IMR-90 (cell line): ENCODE results near the gene DNM3. TPM values are rescaled to one million over a fixed set of nuclear protein-coding genes. Genes with fewer than 3 reads are reported as not detected.

ENCODE experiments used
- ATAC-seq: fragments of 200-7000 bp; cut with Tn5 transposase; 2 replicates; pipeline ENCODE4 v1.9.1; 2020; ENCODE audit warnings: low read depth, mild to moderate bottlenecking, moderate library complexity
- BruUV-seq: library from RNA; stranded (reverse); fragments of 400-500 nt; replicated peaks from 2 replicates; lab custom pipeline; 2021; lab: Mats Ljungman, UMichigan
- CTCF ChIA-PET: fragments of 300-600 bp; formaldehyde crosslinking; extraction: SDS; loops from one replicate; lab custom pipeline; 2021; ENCODE audit warnings: antibody characterized with exemption; lab: Yijun Ruan, JAX
- POLR2A ChIA-PET: fragments of 300-600 bp; sonication (Branson Sonifier 250); formaldehyde crosslinking; loops from one replicate; lab custom pipeline; 2022; ENCODE audit warnings: antibody characterized with exemption; ENCODE audit not compliant: unreplicated experiment; lab: Charles Lee
- DNase-seq: peaks from one replicate; pipeline ENCODE4 v3.0.0; 2013
- H2AFZ ChIP-seq: replicated peaks from 2 replicates; pipeline ENCODE3; 2013; ENCODE audit warnings: low read length, mild to moderate bottlenecking; ENCODE audit not compliant: poor library complexity
- H2AK5ac ChIP-seq: 2 replicates; pipeline ENCODE4 v1.6.1; 2013; ENCODE audit warnings: low read depth, low read length, inconsistent platforms
- H2AK9ac ChIP-seq: replicated peaks from 2 replicates; pipeline ENCODE3; 2013; ENCODE audit warnings: mild to moderate bottlenecking, low read depth, low read length, moderate library complexity; ENCODE audit not compliant: poor library complexity
- H2BK120ac ChIP-seq: 2 replicates; pipeline ENCODE4 v1.6.1; 2013; ENCODE audit warnings: low read depth, low read length, inconsistent platforms
- H2BK15ac ChIP-seq: 3 replicates; pipeline ENCODE4 v1.6.1; 2013; ENCODE audit warnings: low read depth, low read length, inconsistent platforms
- H2BK20ac ChIP-seq: 2 replicates; pipeline ENCODE4 v1.6.1; 2013; ENCODE audit warnings: low read depth, mild to moderate bottlenecking, inconsistent platforms, low read length, moderate library complexity
- H2BK5ac ChIP-seq: 2 replicates; pipeline ENCODE4 v1.6.1; 2013; ENCODE audit warnings: mild to moderate bottlenecking, low read depth, low read length, inconsistent platforms; ENCODE audit not compliant: poor library complexity, severe bottlenecking
- H3K14ac ChIP-seq: replicated peaks from 2 replicates; pipeline ENCODE4 v1.6.1; 2013; ENCODE audit warnings: low read depth, low read length, inconsistent platforms
- H3K18ac ChIP-seq: 2 replicates; pipeline ENCODE4 v1.6.1; 2013; ENCODE audit warnings: low read depth, low read length, control low read depth
- H3K23ac ChIP-seq: 2 replicates; pipeline ENCODE4 v1.6.1; 2013; ENCODE audit warnings: low read depth, low read length, inconsistent platforms
- H3K27ac ChIP-seq: 2 replicates; pipeline ENCODE4 v1.5.1; 2013; ENCODE audit warnings: mild to moderate bottlenecking, control low read depth, low read length; ENCODE audit not compliant: insufficient read depth
- H3K27me3 ChIP-seq: 2 replicates; pipeline ENCODE4 v1.6.1; 2013; ENCODE audit warnings: low read length; ENCODE audit not compliant: control insufficient read depth, insufficient read depth
- H3K36me3 ChIP-seq: 2 replicates; pipeline ENCODE4 v1.6.1; 2013; ENCODE audit warnings: low read length, mixed read lengths; ENCODE audit not compliant: control insufficient read depth, insufficient read depth
- H3K4ac ChIP-seq: 2 replicates; pipeline ENCODE4 v1.6.1; 2013; ENCODE audit warnings: low read depth, low read length, inconsistent platforms
- H3K4me1 ChIP-seq: 2 replicates; pipeline ENCODE4 v1.6.1; 2013; ENCODE audit warnings: low read length, mixed read lengths; ENCODE audit not compliant: control insufficient read depth, insufficient read depth
- H3K4me2 ChIP-seq: 2 replicates; pipeline ENCODE4 v1.6.1; 2013; ENCODE audit warnings: low read depth, mild to moderate bottlenecking, control low read depth, low read length, moderate library complexity
- H3K4me3 ChIP-seq: 2 replicates; pipeline ENCODE4 v1.5.1; 2013; ENCODE audit warnings: low read depth, mild to moderate bottlenecking, control low read depth, low read length, moderate library complexity; ENCODE audit not compliant: insufficient read depth
- H3K56ac ChIP-seq: 2 replicates; pipeline ENCODE4 v1.6.1; 2013; ENCODE audit warnings: low read length, inconsistent platforms; ENCODE audit not compliant: insufficient read depth; ENCODE audit errors: extremely low read depth
- H3K79me1 ChIP-seq, 2 experiments: 2 replicates each; pipeline ENCODE4 v1.6.1; 2013; ENCODE audit warnings: low read length in 2 of 2, inconsistent platforms in 1 of 2, low read depth in 1 of 2
- H3K9ac ChIP-seq: 2 replicates; pipeline ENCODE4 v1.6.1; 2013; ENCODE audit warnings: low read depth, low read length, control low read depth
- H3K9me1 ChIP-seq: 2 replicates; pipeline ENCODE4 v1.6.1; 2013; ENCODE audit warnings: low read length, inconsistent platforms; ENCODE audit not compliant: insufficient read depth
- H3K9me3 ChIP-seq: 2 replicates; pipeline ENCODE4 v1.6.1; 2013; ENCODE audit warnings: low read length; ENCODE audit not compliant: control insufficient read depth, insufficient read depth
- H4K20me1 ChIP-seq: 2 replicates; pipeline ENCODE4 v1.6.1; 2013; ENCODE audit warnings: low read length, inconsistent platforms; ENCODE audit not compliant: insufficient read depth
- H4K5ac ChIP-seq: 2 replicates; pipeline ENCODE4 v1.6.1; 2013; ENCODE audit warnings: mild to moderate bottlenecking, low read depth, low read length, control low read depth
- H4K8ac ChIP-seq, 2 experiments: 2 replicates each; pipeline ENCODE4 v1.6.1; 2013; ENCODE audit warnings: low read depth in 2 of 2, low read length in 2 of 2, control low read depth in 1 of 2, inconsistent platforms in 1 of 2
- H4K91ac ChIP-seq: 2 replicates; pipeline ENCODE4 v1.6.1; 2013; ENCODE audit warnings: low read depth, low read length, inconsistent platforms; ENCODE audit not compliant: insufficient read depth
- CTCF ChIP-seq: conservative IDR thresholded peaks from 2 replicates; pipeline ENCODE4 v1.5.1; 2012; ENCODE audit warnings: mild to moderate bottlenecking, low read depth, low read length, improper control_type of control experiment
- MAFK ChIP-seq: IDR thresholded peaks from 2 replicates; pipeline ENCODE4 v1.6.1; 2012; ENCODE audit warnings: low read depth, low read length, improper control_type of control experiment
- WGBS, 2 experiments: methylation state at CpG; one replicate each; pipeline versions ENCODE4 v1.1.5 to v1.1.7; 2013; ENCODE audit warnings: missing lambda C conversion rate in 2 of 2; ENCODE audit not compliant: insufficient read length in 1 of 2; ENCODE audit errors: extremely low coverage in 2 of 2; 5-methylcytosine and 5-hydroxymethylcytosine counted together
- dilution Hi-C: fragments of 300-500 bp; cut with HindIII; formaldehyde crosslinking; loops from one replicate; pipeline ENCODE4 v1.14.3; 2018; ENCODE audit warnings: low sequenced_read_pairs; ENCODE audit not compliant: unreplicated experiment
- in situ Hi-C: fragments of 300-500 bp; cut with MboI; formaldehyde crosslinking; loops from 3 replicates; pipeline ENCODE4 v1.14.3; 2019; ENCODE audit warnings: low sequenced_read_pairs, inconsistent platforms, mixed read lengths
- intact Hi-C: fragments of 100-400 bp; cut with micrococcal nuclease; formaldehyde crosslinking; loops from 2 replicates; pipeline ENCODE4 v1.10.0; 2022
- polyA plus RNA-seq, 3 experiments: library from polyadenylated mRNA; depleted of rRNA; stranded (reverse); fragments of >200 nt; gene quantifications; 2 replicates each; pipeline ENCODE4 v1.2.3, GENCODE V29; 2012; ENCODE audit warnings: low replicate concordance in 1 of 3
- total RNA-seq: library from RNA; depleted of rRNA; stranded (reverse); fragments of >200 nt; gene quantifications from 2 replicates; pipeline ENCODE4 v1.2.3, GENCODE V29; 2012

Gene DNM3
- total and polyA plus RNA-seq, 2 of the 4 experiments (the other 2 are of a cell fraction) = 0.36 TPM

GRCh38 chr1:172051898-172052297 lies 210.6 kb downstream of the DNM3 start:
- dilution Hi-C loops (no loop called here), intact Hi-C loops (no loop called here), in situ Hi-C loops (no loop called here)
- no peak overlapping the region for H2BK15ac ChIP-seq
- H4K5ac ChIP-seq = no peak overlapping the region
- no peak overlapping the region for H2AK5ac ChIP-seq
- H3K23ac ChIP-seq = no peak overlapping the region
- CTCF ChIA-PET = no interaction called here
- H4K8ac ChIP-seq = no peak overlapping the region
- H2AFZ ChIP-seq = no peak overlapping the region
- no peak overlapping the region for H3K56ac ChIP-seq
- H2AK9ac ChIP-seq = no peak overlapping the region
- no peak overlapping the region for H3K27ac ChIP-seq
- TF ChIP-seq CTCF (no peak), MAFK (0 out of 2 replicates have a peak, but pooled peaks have one; percentile 8)
- H4K20me1 ChIP-seq = no peaks in the 10 kb centered on the region
- no peaks in the 10 kb centered on the region for H3K79me1 ChIP-seq
- no peak overlapping the region for H2BK120ac ChIP-seq
- no peak overlapping the region for H3K9ac ChIP-seq
- ATAC-seq = no peak
- no peak overlapping the region for H3K4me2 ChIP-seq
- no peak overlapping the region for H3K14ac ChIP-seq
- H2BK5ac ChIP-seq = no peak overlapping the region
- 100% methylated on average over 1 of the region's 2 CpGs; no CpG with 5 or more reads in 1 of the 2 experiments for WGBS, 2 experiments
- no peaks in the 10 kb centered on the region for H3K27me3 ChIP-seq
- no TSS peak for BruUV-seq
- no peak overlapping the region for H3K4me3 ChIP-seq
- no peaks in the 10 kb centered on the region for H3K36me3 ChIP-seq
- H3K18ac ChIP-seq = no peak overlapping the region
- H2BK20ac ChIP-seq = no peak overlapping the region
- no peaks in the 10 kb centered on the region for H3K9me3 ChIP-seq
- H3K4ac ChIP-seq = no peak overlapping the region
- POLR2A ChIA-PET = no interaction called here
- no peaks in the 10 kb centered on the region for H3K9me1 ChIP-seq
- H3K4me1 ChIP-seq = no peaks in the 10 kb centered on the region
- DNase-seq = no peak
- H4K91ac ChIP-seq = no peak overlapping the region
